GM10266 (cell line): Measurements from ENCODE around the gene STAU1.

Experiments used
- DNase-seq: peaks from one replicate; pipeline ENCODE4 v3.0.0; 2012; ENCODE audit errors: extremely low spot score
- CTCF ChIP-seq: IDR thresholded peaks from 2 replicates; pipeline ENCODE4 v1.5.1; 2012; ENCODE audit warnings: mild to moderate bottlenecking, low read depth; ENCODE audit not compliant: control insufficient read depth, insufficient read depth; ENCODE audit errors: missing control alignments

STAU1 gene, protein sequence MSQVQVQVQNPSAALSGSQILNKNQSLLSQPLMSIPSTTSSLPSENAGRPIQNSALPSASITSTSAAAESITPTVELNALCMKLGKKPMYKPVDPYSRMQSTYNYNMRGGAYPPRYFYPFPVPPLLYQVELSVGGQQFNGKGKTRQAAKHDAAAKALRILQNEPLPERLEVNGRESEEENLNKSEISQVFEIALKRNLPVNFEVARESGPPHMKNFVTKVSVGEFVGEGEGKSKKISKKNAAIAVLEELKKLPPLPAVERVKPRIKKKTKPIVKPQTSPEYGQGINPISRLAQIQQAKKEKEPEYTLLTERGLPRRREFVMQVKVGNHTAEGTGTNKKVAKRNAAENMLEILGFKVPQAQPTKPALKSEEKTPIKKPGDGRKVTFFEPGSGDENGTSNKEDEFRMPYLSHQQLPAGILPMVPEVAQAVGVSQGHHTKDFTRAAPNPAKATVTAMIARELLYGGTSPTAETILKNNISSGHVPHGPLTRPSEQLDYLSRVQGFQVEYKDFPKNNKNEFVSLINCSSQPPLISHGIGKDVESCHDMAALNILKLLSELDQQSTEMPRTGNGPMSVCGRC

GRCh38 chr20:49187851-49188641 lies at the start of gene STAU1:
Gene STAU1, minus strand, starts transcription at chr20:49188334. Its CDS starts 22,133 bp downstream, at chr20:49166201.
- TF ChIP-seq CTCF = no peak

GRCh38 chr20:49237531-49237930 lies 49.4 kb upstream of the STAU1 start:
- DNase-seq = no peak
- TF ChIP-seq CTCF = no peak

More at GRCh38 chr20:49187851-49188641, at the start of gene STAU1:
- DNase-seq = peak; percentile 98

DNA sequence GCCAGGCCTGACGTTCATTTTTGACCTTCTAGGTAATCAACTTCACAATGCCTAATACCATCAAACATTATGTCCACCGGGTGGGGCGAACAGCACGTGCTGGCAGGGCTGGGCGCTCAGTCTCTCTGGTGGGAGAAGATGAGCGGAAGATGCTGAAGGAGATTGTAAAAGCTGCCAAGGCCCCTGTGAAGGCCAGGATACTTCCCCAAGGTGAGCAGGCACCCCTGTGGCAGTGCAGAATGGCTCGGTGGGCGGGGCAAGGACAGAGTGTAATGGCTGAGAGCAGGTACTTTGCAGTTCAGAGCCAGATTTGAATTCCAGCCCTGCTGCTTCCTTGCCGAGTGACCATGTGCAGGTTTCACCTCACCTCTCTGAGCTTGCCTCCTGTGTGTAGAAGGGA lies 48.2 kb upstream of the STAU1 start:
- no peak for DNase-seq
- no peak for TF ChIP-seq CTCF

- DNase-seq = no peak
- no peak for TF ChIP-seq CTCF
Observed at GRCh38 chr20:49234831-49235230, 46.7 kb upstream of the STAU1 start.

DNA sequence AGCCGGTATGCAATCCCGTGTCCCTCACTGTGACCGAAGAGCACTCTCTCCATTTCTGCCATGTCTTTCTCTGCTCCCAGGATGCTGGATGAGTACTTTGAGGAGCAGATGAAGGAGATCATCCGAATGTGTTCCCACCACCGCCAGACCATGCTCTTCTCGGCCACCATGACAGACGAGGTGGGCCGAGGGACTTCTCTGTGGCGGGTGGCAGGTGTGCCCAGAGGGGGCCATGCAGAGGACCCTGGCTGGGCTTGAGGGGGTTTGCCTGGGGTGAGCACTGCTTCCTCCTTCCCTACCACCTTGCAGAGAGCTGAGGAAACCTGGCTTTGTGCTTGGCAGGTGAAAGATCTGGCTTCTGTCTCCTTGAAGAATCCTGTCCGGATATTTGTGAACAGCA lies 45.1 kb upstream of the STAU1 start:
- no peak for DNase-seq
- TF ChIP-seq CTCF = no peak

GRCh38 chr20:49231471-49231870 lies 43.3 kb upstream of the STAU1 start:
- TF ChIP-seq CTCF = no peak
- no peak for DNase-seq

- no peak for DNase-seq
Observed at GRCh38 chr20:49230561-49231133, 42.5 kb upstream of the STAU1 start.

More at GRCh38 chr20:49230561-49231133, 42.5 kb upstream of the STAU1 start:
- TF ChIP-seq CTCF = no peak
